ENCODE data around the gene TEX36. TPM values are rescaled to one million over a fixed set of nuclear protein-coding genes. Genes with fewer than 3 reads are reported as not detected.
"Not testable (repeated sequence)": the region's sequence is repeated elsewhere in the genome, so short reads cannot be mapped to it uniquely, and the experiment has no call there.

Gene TEX36
- total RNA-seq, 1 donor from 2014 or later: not detected

DNA sequence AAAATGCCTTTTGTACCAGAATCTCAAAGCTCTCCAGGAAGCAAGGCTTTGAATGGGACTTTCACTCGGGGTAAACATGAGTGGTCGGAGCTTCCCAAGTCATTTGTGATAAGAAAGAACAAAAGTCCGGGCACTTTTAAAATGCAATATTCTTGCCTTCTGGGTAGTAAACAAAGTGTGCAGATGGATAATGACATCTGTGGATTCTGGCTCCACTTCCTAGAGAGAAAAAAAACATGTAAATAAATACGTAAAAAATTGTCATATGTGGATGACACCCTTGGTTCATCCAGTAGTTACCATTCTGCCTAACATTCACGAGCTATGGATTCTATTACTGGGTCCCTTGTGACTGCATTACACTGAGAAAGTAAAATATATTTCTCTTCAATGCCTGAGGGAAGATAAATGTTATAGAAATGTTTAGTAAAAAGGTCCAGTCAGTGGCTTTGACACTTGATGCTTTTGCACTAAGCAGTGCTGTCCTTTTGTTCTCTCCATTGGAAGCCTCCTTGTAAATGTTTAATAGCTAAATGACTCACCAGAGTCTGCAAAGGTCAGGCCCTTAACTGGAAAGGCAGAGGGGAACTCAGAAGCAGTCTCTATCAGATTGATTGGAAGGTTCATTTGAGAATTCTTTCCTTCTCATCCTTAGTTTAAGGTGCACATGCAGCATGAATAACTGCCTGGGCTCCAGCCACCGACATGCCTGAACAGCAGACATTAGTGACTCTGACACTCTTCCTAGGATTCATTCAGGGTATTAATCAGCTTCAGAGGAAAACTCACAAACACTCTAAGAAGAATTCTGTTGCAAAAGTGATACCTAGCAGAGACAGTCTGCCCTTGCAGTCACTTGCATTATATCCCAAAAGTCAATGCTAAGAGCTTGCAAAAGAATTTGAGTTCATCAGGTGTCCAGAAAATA is 24.8 kb upstream of the TEX36 start:
- no peak for FAIRE-seq
- TF ChIP-seq, protein P1, sequence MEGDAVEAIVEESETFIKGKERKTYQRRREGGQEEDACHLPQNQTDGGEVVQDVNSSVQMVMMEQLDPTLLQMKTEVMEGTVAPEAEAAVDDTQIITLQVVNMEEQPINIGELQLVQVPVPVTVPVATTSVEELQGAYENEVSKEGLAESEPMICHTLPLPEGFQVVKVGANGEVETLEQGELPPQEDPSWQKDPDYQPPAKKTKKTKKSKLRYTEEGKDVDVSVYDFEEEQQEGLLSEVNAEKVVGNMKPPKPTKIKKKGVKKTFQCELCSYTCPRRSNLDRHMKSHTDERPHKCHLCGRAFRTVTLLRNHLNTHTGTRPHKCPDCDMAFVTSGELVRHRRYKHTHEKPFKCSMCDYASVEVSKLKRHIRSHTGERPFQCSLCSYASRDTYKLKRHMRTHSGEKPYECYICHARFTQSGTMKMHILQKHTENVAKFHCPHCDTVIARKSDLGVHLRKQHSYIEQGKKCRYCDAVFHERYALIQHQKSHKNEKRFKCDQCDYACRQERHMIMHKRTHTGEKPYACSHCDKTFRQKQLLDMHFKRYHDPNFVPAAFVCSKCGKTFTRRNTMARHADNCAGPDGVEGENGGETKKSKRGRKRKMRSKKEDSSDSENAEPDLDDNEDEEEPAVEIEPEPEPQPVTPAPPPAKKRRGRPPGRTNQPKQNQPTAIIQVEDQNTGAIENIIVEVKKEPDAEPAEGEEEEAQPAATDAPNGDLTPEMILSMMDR (IDR thresholded peaks at IDR 0.05; ENCODE audit: insufficient read depth, low read length, severe bottlenecking): no peak
- Histone ChIP-seq H3K4me3 (ENCODE audit: low read depth, low read length) (no peak overlapping the region), H3K36me3 (ENCODE audit: control insufficient read depth, insufficient read depth, low read length) (no peaks in the 10 kb centered on the region), H3K27me3 (ENCODE audit: control insufficient read depth, insufficient read depth, low read length) (no peaks in the 10 kb centered on the region)
- DNase-seq (ENCODE audit: low read depth): peak; percentile 65

DNA sequence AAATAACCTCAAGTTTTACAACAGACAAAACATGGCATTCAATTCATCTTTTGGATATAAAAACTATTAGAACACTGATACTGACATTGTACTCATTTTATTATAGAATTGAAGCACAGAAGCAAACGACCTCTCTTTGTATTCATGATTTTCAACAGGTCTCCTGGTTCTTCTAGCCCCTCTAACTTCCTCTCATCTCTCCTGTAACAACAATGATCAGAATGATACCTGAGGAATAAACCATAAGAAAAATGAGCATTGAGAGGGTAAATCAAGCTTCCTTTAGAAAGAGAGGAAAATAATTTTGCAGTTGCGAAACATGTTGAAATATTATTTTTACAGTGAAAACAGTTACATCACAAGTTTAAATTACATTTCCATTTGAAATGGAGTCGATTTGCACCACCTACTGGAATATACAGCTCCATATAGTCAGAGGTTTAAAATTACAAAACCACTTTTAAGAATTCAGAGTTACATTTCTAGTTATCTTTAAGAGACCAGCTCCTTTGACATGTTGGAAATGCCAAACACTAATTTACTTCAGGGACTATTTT is 17.5 kb upstream of the TEX36 start:
- DNase-seq (ENCODE audit: low read depth): peak; percentile 20
- TF ChIP-seq, protein P1 (IDR thresholded peaks at IDR 0.05; ENCODE audit: insufficient read depth, low read length, severe bottlenecking): no peak
- Histone ChIP-seq H3K4me3 (ENCODE audit: low read depth, low read length) (no peak overlapping the region), H3K27me3 (ENCODE audit: control insufficient read depth, insufficient read depth, low read length) (no peaks in the 10 kb centered on the region), H3K36me3 (ENCODE audit: control insufficient read depth, insufficient read depth, low read length) (no peaks in the 10 kb centered on the region)
- no peak for FAIRE-seq

DNA sequence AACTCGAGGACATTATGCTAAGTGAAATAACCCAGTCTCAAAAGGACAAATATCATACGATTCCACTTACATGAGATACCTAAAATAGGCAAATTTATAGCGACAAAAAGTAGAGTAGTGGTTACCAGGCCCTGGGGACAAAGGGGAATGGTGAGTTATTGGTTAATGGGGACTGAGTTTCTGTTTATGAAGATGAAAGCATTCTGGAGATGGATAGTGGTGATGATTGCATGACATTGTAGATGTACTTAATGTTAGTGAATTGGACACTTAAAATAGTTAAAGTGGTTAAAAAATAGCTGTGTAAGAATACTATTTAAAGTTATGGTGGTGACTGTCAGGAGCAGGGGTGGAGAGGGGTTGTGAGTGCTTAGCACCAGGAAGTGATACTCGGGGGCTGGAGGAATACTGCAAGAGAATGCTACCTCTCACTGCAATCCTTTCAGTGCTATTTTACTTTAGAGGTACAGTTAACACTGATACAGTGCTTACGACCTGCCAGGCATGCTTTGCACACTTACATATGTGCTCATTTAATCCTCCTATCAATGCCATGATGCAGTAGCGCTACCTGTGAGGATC is 16.7 kb upstream of the TEX36 start:
- DNase-seq (ENCODE audit: low read depth) (no peak), FAIRE-seq (no peak)
- Histone ChIP-seq H3K36me3 (ENCODE audit: control insufficient read depth, insufficient read depth, low read length) (no peaks in the 10 kb centered on the region), H3K27me3 (ENCODE audit: control insufficient read depth, insufficient read depth, low read length) (no peaks in the 10 kb centered on the region), H3K4me3 (ENCODE audit: low read depth, low read length) (no peak overlapping the region)
- TF ChIP-seq, protein P1 (IDR thresholded peaks at IDR 0.05; ENCODE audit: insufficient read depth, low read length, severe bottlenecking): no peak

DNA sequence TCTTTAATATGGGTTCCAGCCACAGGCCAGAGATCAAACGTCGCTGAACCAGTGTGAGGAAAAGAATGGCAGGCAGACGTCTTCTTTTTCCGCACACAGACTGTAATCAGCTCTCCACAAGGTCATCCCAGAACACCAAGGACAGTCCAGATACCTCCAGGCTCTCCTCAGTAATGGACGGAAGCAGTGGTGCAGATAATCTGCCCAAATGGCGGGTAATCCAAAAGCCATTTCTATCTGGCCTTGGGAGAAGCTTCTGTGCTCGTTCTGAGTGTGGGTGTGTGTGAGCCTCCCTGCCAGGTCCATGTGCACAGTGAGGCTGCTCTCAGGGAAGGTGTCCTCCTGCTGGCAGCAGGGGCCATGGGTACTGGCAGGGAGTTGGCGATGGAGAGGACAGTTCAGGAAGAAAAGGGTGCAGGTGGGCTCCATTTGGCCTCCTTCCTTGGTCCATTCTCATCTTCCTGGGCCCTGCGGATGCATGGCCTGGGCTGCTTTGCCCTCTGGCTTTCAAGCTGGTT is 15.6 kb upstream of the TEX36 start:
- no peaks in the 10 kb centered on the region for H3K27me3 ChIP-seq (ENCODE audit: control insufficient read depth, insufficient read depth, low read length)
- no peak overlapping the region for H3K4me3 ChIP-seq (ENCODE audit: low read depth, low read length)
- TF ChIP-seq, protein P1 (IDR thresholded peaks at IDR 0.05; ENCODE audit: insufficient read depth, low read length, severe bottlenecking): no peak
- FAIRE-seq: peak; percentile 90
- DNase-seq (ENCODE audit: low read depth): no peak
- H3K36me3 ChIP-seq (ENCODE audit: control insufficient read depth, insufficient read depth, low read length): no peaks in the 10 kb centered on the region

DNA sequence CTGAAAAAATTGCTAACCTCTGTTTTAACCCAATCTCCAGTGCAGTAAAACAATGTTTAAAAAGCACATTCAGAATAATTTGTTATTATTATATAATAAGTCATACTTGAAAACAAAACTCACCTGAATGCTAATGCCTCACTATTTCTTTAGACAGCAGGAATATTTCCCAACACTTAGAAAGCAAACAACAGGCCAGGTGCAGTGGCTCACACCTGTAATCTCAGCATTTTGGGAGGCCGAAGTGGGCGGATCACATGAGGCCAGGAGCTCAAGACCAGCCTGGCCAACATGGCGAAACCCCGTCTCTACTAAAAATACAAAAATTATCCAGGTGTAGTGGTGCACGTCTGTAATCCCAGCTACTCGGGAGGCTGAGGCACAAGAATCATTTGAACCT is 13.9 kb upstream of the TEX36 start:
- not testable (repeated sequence) for H3K4me3 ChIP-seq (ENCODE audit: low read depth, low read length); H3K36me3 ChIP-seq (ENCODE audit: control insufficient read depth, insufficient read depth, low read length); FAIRE-seq; H3K27me3 ChIP-seq (ENCODE audit: control insufficient read depth, insufficient read depth, low read length); DNase-seq (ENCODE audit: low read depth)

DNA sequence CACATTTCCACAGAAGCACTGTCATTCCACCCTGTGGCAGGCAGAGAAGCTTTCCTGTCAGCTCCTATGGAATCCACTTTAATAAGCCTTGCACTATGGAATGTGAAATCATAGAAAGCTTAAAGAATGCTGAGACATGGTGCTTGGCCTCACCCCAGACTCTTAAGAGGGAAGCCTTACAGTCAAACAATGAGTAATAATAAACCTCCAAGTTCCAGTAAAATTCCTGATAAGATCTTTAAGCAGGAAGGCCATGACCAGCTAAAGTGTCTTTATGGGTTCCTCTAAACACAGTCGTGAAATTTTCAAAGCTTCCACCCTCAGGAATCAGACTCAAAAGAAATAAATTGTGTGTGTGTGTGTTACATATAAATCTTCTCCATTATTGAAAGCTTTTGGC is 11.9 kb upstream of the TEX36 start:
- H3K4me3 ChIP-seq (ENCODE audit: low read depth, low read length): no peak overlapping the region
- TF ChIP-seq, protein P1 (IDR thresholded peaks at IDR 0.05; ENCODE audit: insufficient read depth, low read length, severe bottlenecking): no peak
- DNase-seq (ENCODE audit: low read depth) (peak; percentile 82), FAIRE-seq (no peak)
- no peaks in the 10 kb centered on the region for H3K36me3 ChIP-seq (ENCODE audit: control insufficient read depth, insufficient read depth, low read length)
- H3K27me3 ChIP-seq (ENCODE audit: control insufficient read depth, insufficient read depth, low read length): no peaks in the 10 kb centered on the region

All from bronchial epithelial cell (primary cell).